Activated CD4-positive, alpha-beta T cell treated with anti-CD3 and anti-CD28 coated beads for 36 hours (primary cell): ENCODE results near the gene MMGT1. TPM values are rescaled to one million over a fixed set of nuclear protein-coding genes. Genes with fewer than 3 reads are reported as not detected.

Source experiments
- ATAC-seq: fragments of 200-7000 bp; cut with Tn5 transposase; one replicate; pipeline ENCODE4 v1.10.0; 2021; ENCODE audit warnings: mild to moderate bottlenecking, moderate library complexity
- CTCF ChIA-PET: fragments of 350-600 bp; sonication (Branson Sonifier 250); formaldehyde crosslinking; loops from one replicate; lab custom pipeline; 2021; ENCODE audit warnings: antibody characterized with exemption; lab: Charles Lee
- POLR2A ChIA-PET: fragments of 350-600 bp; sonication (Branson Sonifier 250); formaldehyde crosslinking; loops from one replicate; lab custom pipeline; 2021; ENCODE audit warnings: antibody characterized with exemption, inconsistent platforms; lab: Charles Lee
- DNase-seq: peaks from one replicate; pipeline ENCODE4 v3.0.0-alpha.2; 2020
- H3K27ac Mint-ChIP-seq: one replicate; pipeline ENCODE4 v1.8.0; 2021; ENCODE audit warnings: mixed read lengths
- H3K27me3 Mint-ChIP-seq: one replicate; pipeline ENCODE4 v1.8.0; 2021; ENCODE audit warnings: mixed read lengths
- H3K36me3 Mint-ChIP-seq: one replicate; pipeline ENCODE4 v1.8.0; 2021; ENCODE audit warnings: low read depth, mixed read lengths
- H3K4me1 Mint-ChIP-seq: one replicate; pipeline ENCODE4 v1.8.0; 2021; ENCODE audit warnings: mixed read lengths
- H3K4me3 Mint-ChIP-seq: one replicate; pipeline ENCODE4 v1.8.0; 2021; ENCODE audit warnings: mild to moderate bottlenecking, moderate library complexity, mixed read lengths
- H3K9me3 Mint-ChIP-seq: one replicate; pipeline ENCODE4 v1.8.0; 2021; ENCODE audit warnings: low read depth, mixed read lengths
- intact Hi-C, 2 experiments: fragments of 100-400 bp; cut with DNase I in 1 of 2; cut with micrococcal nuclease in 1 of 2; formaldehyde crosslinking; loops; one replicate each; pipeline versions ENCODE4 v1.14.2 to v1.15.1; 2022 to 2024; cut with DNase I, micrococcal nuclease
- total RNA-seq, 2 experiments: library from RNA; stranded (reverse); gene quantifications; one replicate each; pipeline ENCODE4 v1.2.3, GENCODE V29; 2021

MMGT1 gene
- total RNA-seq, 2 experiments from 2014 or later: 16.1 to 18.1 TPM

- Mint-ChIP-seq H3K27ac (peak overlapping the region; percentile 90), H3K4me3 (peak overlapping the region; percentile 88), H3K9me3 (no peaks in the 10 kb centered on the region), H3K36me3 (no peaks in the 10 kb centered on the region), H3K4me1 (peaks cover 49% of the 10 kb centered on the region), H3K27me3 (no peaks in the 10 kb centered on the region)
- POLR2A ChIA-PET: interaction anchor here (0.8 kb wide), 1 partner anchor 267 kb away, joined by 3 read pairs; the partner anchor contains the start of gene MAP7D3
- no peak for ATAC-seq
- DNase-seq: no peak
- intact Hi-C loops: loop anchor here in 1 of 2 experiments (2.0 kb wide), 1 partner anchor 163 kb away; the partner anchor contains the start of gene FHL1
- CTCF ChIA-PET: interaction anchor here (0.6 to 1.4 kb wide), 3 partner anchors 9 to 72 kb away, joined by 3 to 4 read pairs (median 4); partner anchors contain the start of gene MMGT1
These were observed 10.5 kb upstream of the MMGT1 start for GRCh38 chrX:135984256-135984655.

- no peaks in the 10 kb centered on the region for H3K27me3 Mint-ChIP-seq
- H3K27ac Mint-ChIP-seq: peak overlapping the region; percentile 90
- H3K4me3 Mint-ChIP-seq: peak overlapping the region; percentile 88
- intact Hi-C loops: no loop called here
- no peak for DNase-seq
- ChIA-PET POLR2A (no interaction called here), CTCF (no interaction called here)
- no peak for ATAC-seq
- H3K9me3 Mint-ChIP-seq: no peaks in the 10 kb centered on the region
- H3K36me3 Mint-ChIP-seq: no peaks in the 10 kb centered on the region
- H3K4me1 Mint-ChIP-seq: peaks cover 47% of the 10 kb centered on the region
These were observed 9.1 kb upstream of the MMGT1 start for GRCh38 chrX:135982860-135983259.

- Mint-ChIP-seq H3K36me3 (no peaks in the 10 kb centered on the region), H3K4me3 (no peak overlapping the region), H3K27me3 (no peaks in the 10 kb centered on the region), H3K27ac (no peak overlapping the region), H3K9me3 (no peaks in the 10 kb centered on the region), H3K4me1 (peaks cover 47% of the 10 kb centered on the region)
- no peak for ATAC-seq
- ChIA-PET CTCF (no interaction called here), POLR2A (no interaction called here)
- intact Hi-C loops: no loop called here
- no peak for DNase-seq
These were observed 7.9 kb upstream of the MMGT1 start for GRCh38 chrX:135981668-135982067.

- H3K27me3 Mint-ChIP-seq: no peaks in the 10 kb centered on the region
- H3K9me3 Mint-ChIP-seq: no peaks in the 10 kb centered on the region
- ChIA-PET CTCF (no interaction called here), POLR2A (no interaction called here)
- no peak overlapping the region for H3K4me3 Mint-ChIP-seq
- no peak for ATAC-seq
- intact Hi-C loops: no loop called here
- no peak for DNase-seq
- peaks cover 46% of the 10 kb centered on the region for H3K4me1 Mint-ChIP-seq
- H3K27ac Mint-ChIP-seq: no peak overlapping the region
- H3K36me3 Mint-ChIP-seq: no peaks in the 10 kb centered on the region
These were observed 7.2 kb upstream of the MMGT1 start for GRCh38 chrX:135981010-135981409.

- H3K36me3 Mint-ChIP-seq: no peaks in the 10 kb centered on the region
- no peak overlapping the region for H3K4me3 Mint-ChIP-seq
- ATAC-seq (no peak), DNase-seq (no peak)
- no peaks in the 10 kb centered on the region for H3K9me3 Mint-ChIP-seq
- no peaks in the 10 kb centered on the region for H3K27me3 Mint-ChIP-seq
- intact Hi-C loops: no loop called here
- H3K27ac Mint-ChIP-seq: no peak overlapping the region
- ChIA-PET CTCF (no interaction called here), POLR2A (no interaction called here)
- H3K4me1 Mint-ChIP-seq: peaks cover 35% of the 10 kb centered on the region
These were observed 3.8 kb upstream of the MMGT1 start for GRCh38 chrX:135977611-135978010.

- intact Hi-C loops: no loop called here
- Mint-ChIP-seq H3K27me3 (no peaks in the 10 kb centered on the region), H3K4me1 (peaks cover 33% of the 10 kb centered on the region), H3K36me3 (no peaks in the 10 kb centered on the region), H3K27ac (no peak overlapping the region), H3K4me3 (no peak overlapping the region), H3K9me3 (no peaks in the 10 kb centered on the region)
- CTCF ChIA-PET: interaction anchor here (0.6 to 1.6 kb wide), 6 partner anchors 8 to 907 kb away, joined by 3 to 6 read pairs (median 4); partner anchors contain the start of gene SLC9A6
- POLR2A ChIA-PET: no interaction called here
- DNase-seq (no peak), ATAC-seq (no peak)
These were observed 1.6 kb upstream of the MMGT1 start for GRCh38 chrX:135975421-135975820.

- Mint-ChIP-seq H3K27ac (no peak overlapping the region), H3K27me3 (no peaks in the 10 kb centered on the region), H3K4me3 (peak overlapping the region; percentile 69), H3K9me3 (no peaks in the 10 kb centered on the region), H3K4me1 (peaks cover 34% of the 10 kb centered on the region), H3K36me3 (no peaks in the 10 kb centered on the region)
- ATAC-seq: peak; percentile 14
- DNase-seq: peak; percentile 83
- ChIA-PET CTCF (interaction anchor here (0.8 to 1.6 kb wide), 3 partner anchors 9 to 54 kb away, joined by 4 to 6 read pairs (median 4); no protein-coding TSS in a partner anchor), POLR2A (interaction anchor here (0.6 kb wide), 1 partner anchor 1952 kb away, joined by 3 read pairs; no protein-coding TSS in a partner anchor)
- intact Hi-C loops: loop anchor here (1.0 to 5.0 kb wide), 3 partner anchors 11 to 972 kb away; partner anchors contain the start of gene SLC9A6 (in 1 of the 2)
These were observed 580 bp upstream of the MMGT1 start for GRCh38 chrX:135974279-135974856.

- ChIA-PET POLR2A (interaction anchor here (1.0 kb wide), 1 partner anchor 12 kb away, joined by 4 read pairs; the partner anchor contains the start of gene SLC9A6), CTCF (interaction anchor here (1.6 kb wide), 1 partner anchor 55 kb away, joined by 5 read pairs; no protein-coding TSS in a partner anchor)
- ATAC-seq: peak; percentile 17
- Mint-ChIP-seq H3K4me3 (peak overlapping the region; percentile 97), H3K36me3 (no peaks in the 10 kb centered on the region), H3K27ac (peak overlapping the region; percentile 97), H3K27me3 (no peaks in the 10 kb centered on the region), H3K4me1 (peaks cover 34% of the 10 kb centered on the region), H3K9me3 (no peaks in the 10 kb centered on the region)
- DNase-seq: peak; percentile 14
- intact Hi-C loops: loop anchor here (1.0 to 5.0 kb wide), 3 partner anchors 278 to 971 kb away; partner anchors contain the start of genes HTATSF1 (in 1 of the 2) and MAP7D3 (in 1 of the 2)
These were observed 702 bp downstream of the MMGT1 start for GRCh38 chrX:135973025-135973547.

GRCh38 chrX:135951291-135951690 is 22.5 kb downstream of the MMGT1 start:
- ChIA-PET POLR2A (no interaction called here), CTCF (no interaction called here)
- Mint-ChIP-seq H3K27me3 (no peaks in the 10 kb centered on the region), H3K27ac (no peak overlapping the region), H3K4me3 (no peak overlapping the region), H3K4me1 (no peaks in the 10 kb centered on the region), H3K36me3 (no peaks in the 10 kb centered on the region), H3K9me3 (no peaks in the 10 kb centered on the region)
- ATAC-seq (no peak), DNase-seq (no peak)
- intact Hi-C loops: no loop called here

- H3K36me3 Mint-ChIP-seq: peaks cover 10% of the 10 kb centered on the region
- DNase-seq (no peak), ATAC-seq (no peak)
- CTCF ChIA-PET: no interaction called here
- H3K4me3 Mint-ChIP-seq: no peak overlapping the region
- no peaks in the 10 kb centered on the region for H3K4me1 Mint-ChIP-seq
- no peak overlapping the region for H3K27ac Mint-ChIP-seq
- H3K9me3 Mint-ChIP-seq: no peaks in the 10 kb centered on the region
- intact Hi-C loops: no loop called here
- no peaks in the 10 kb centered on the region for H3K27me3 Mint-ChIP-seq
- POLR2A ChIA-PET: no interaction called here
These were observed 29.3 kb downstream of the MMGT1 start for GRCh38 chrX:135944486-135944885.

GRCh38 chrX:135931644-135932487 is 41.9 kb downstream of the MMGT1 start:
- intact Hi-C loops: no loop called here
- no peak overlapping the region for H3K4me3 Mint-ChIP-seq
- ChIA-PET POLR2A (no interaction called here), CTCF (interaction anchor here (0.9 to 1.4 kb wide), 3 partner anchors 11 to 231 kb away, joined by 4 to 6 read pairs (median 4); no protein-coding TSS in a partner anchor)
- H3K4me1 Mint-ChIP-seq: no peaks in the 10 kb centered on the region
- no peaks in the 10 kb centered on the region for H3K27me3 Mint-ChIP-seq
- H3K36me3 Mint-ChIP-seq: no peaks in the 10 kb centered on the region
- DNase-seq: peak; percentile 59
- H3K27ac Mint-ChIP-seq: no peak overlapping the region
- no peak for ATAC-seq
- no peaks in the 10 kb centered on the region for H3K9me3 Mint-ChIP-seq
